Pancreas (tissue), 10 donors: ENCODE measurements around the gene KRTAP5-2. TPM values are rescaled to one million over a fixed set of nuclear protein-coding genes. Genes with fewer than 3 reads are reported as not detected.

ENCODE experiments used
- ATAC-seq, 4 donors: fragments of 200-7000 bp; cut with Tn5 transposase; one replicate each; pipeline versions ENCODE4 v1.8.0 to v1.9.1; 2020; ENCODE audit warnings: mild to moderate bottlenecking in 4 of 4, moderate library complexity in 4 of 4
- DNase-seq, 6 donors: peaks; one replicate each; pipeline ENCODE4 v3.0.0-alpha.2; 2020
- FAIRE-seq: peaks from 2 replicates; lab custom pipeline; 2012; peaks lifted over from hg19 to GRCh38; lab: Jason Lieb, UNC
- H3K27ac ChIP-seq, 4 donors: fragments of 200-600 bp; sonication (generic); 1 replicate in 3 of 4; 2 replicates in 1 of 4; pipeline versions ENCODE4 v1.5.0 to v1.8.0; 2020
- H3K27me3 ChIP-seq, 4 donors: fragments of 200-600 bp; one replicate each; pipeline ENCODE4 v1.8.0; 2021
- H3K36me3 ChIP-seq, 3 donors: fragments of 200-600 bp; sonication (generic) in 1 of 3; one replicate each; pipeline versions ENCODE4 v1.5.0 to v1.8.0; 2020 to 2021
- H3K4me1 ChIP-seq, 3 donors: fragments of 200-600 bp; one replicate each; pipeline ENCODE4 v1.8.0; 2021
- H3K4me3 ChIP-seq, 4 donors: fragments of 200-600 bp; sonication (generic) in 2 of 4; one replicate each; pipeline versions ENCODE4 v1.5.0 to v1.8.0; 2020 to 2021
- H3K9me3 ChIP-seq, 4 donors: fragments of 200-600 bp; one replicate each; pipeline ENCODE4 v1.8.0; 2021
- CTCF ChIP-seq, 4 donors: fragments of 200-600 bp; sonication (generic) in 3 of 4; IDR thresholded peaks; one replicate each; pipeline versions ENCODE4 v1.5.0 to v1.8.0; 2021; ENCODE audit warnings: antibody characterized with exemption in 4 of 4
- WGBS, 2 donors: extraction: QIAGEN DNeasy Blood & Tissue Kit; methylation state at CpG; one replicate each; pipeline ENCODE4 v1.1.7; 2013; 5-methylcytosine and 5-hydroxymethylcytosine counted together
- intact Hi-C, 3 donors: fragments of 100-400 bp; cut with DNase I; formaldehyde crosslinking; loops; one replicate each; pipeline versions ENCODE4 v1.11.1 to v1.14.2; 2022
- polyA plus RNA-seq, 2 donors: library from polyadenylated mRNA; stranded (reverse); fragments of 200-250 nt; gene quantifications; one replicate each; pipeline ENCODE4 v1.2.3, GENCODE V29; 2013
- total RNA-seq, 6 donors: library from RNA; stranded (reverse); fragmentation: NEBNext Ultra II Directional in 4 of 6; extraction: Animal tissue kit (Norgen Biotek cat#: 25700) in 4 of 6; gene quantifications; one replicate each; pipeline versions ENCODE4 v1.2.1 to v1.2.4, GENCODE V29; 2021 to 2023
- donor health status: healthy with polysubstance abuse.
- donor health status: DM: no; HTN: no; CAD: no; lungs with moderate emphysema.
- donor health status: DM: no; HTN: no; CAD: no.
- donor health status: control.
- donor health status: control.
- donor health status: Bipolar disorder and iron deficiency.
- donor health status: DM: yes; HTN: yes; CAD: no.
- donor health status: DM: no; HTN: no; CAD: no.
- donor health status: DM: no; HTN: no; CAD: no.
- donor health status: DM: yes; HTN: yes; CAD: no.

Gene KRTAP5-2
- total and polyA plus RNA-seq, 8 donors: 0.15 TPM; not detected in 7

GRCh38 chr11:1564535-1565172 is 33.4 kb downstream of the KRTAP5-2 start:
- Histone ChIP-seq H3K27me3 (no peaks in the 10 kb centered on the region), H3K4me1 (peaks cover 7 to 20% (median 14%) of the 10 kb centered on the region in 3 donors), H3K4me3 (no peak overlapping the region), H3K36me3 (peaks cover 0 to 12% (median 0%) of the 10 kb centered on the region in 3 donors), H3K27ac (peak overlapping the region; percentile 39 to 74 (median 66)), H3K9me3 (no peaks in the 10 kb centered on the region)
- TF ChIP-seq CTCF (IDR thresholded peaks at IDR 0.05): no peak
- no peak for FAIRE-seq
- intact Hi-C loops: no loop called here
- peak; percentile 53 to 80 (median 78) for ATAC-seq
- WGBS, 2 donors: 45 to 50% methylated on average over 15 to 16 of the region's 16 CpGs
- DNase-seq: peak; percentile 83 to 95 (median 90)

GRCh38 chr11:1563697-1564534 is 34.2 kb downstream of the KRTAP5-2 start:
- no peak for FAIRE-seq
- no peak for TF ChIP-seq CTCF (IDR thresholded peaks at IDR 0.05)
- peaks cover 8 to 22% (median 19%) of the 10 kb centered on the region in 3 donors for H3K4me1 ChIP-seq
- intact Hi-C loops: no loop called here
- H3K27me3 ChIP-seq: no peaks in the 10 kb centered on the region
- no peak for ATAC-seq
- H3K4me3 ChIP-seq: no peak overlapping the region
- WGBS, 2 donors: 82 to 85% methylated on average over 29 of the region's 29 CpGs
- H3K36me3 ChIP-seq: peaks cover 0 to 12% (median 0%) of the 10 kb centered on the region in 3 donors
- peak overlapping the region in 1 of 4 donors; percentile 74 for H3K27ac ChIP-seq
- peak in 5 of 6 donors; percentile 5 to 82 (median 58) for DNase-seq
- no peaks in the 10 kb centered on the region for H3K9me3 ChIP-seq

- no peak overlapping the region for H3K27ac ChIP-seq
- H3K9me3 ChIP-seq: no peaks in the 10 kb centered on the region
- ATAC-seq (no peak), DNase-seq (peak in 2 of 6 donors; percentile 10 to 70), FAIRE-seq (no peak)
- WGBS, 2 donors: 82 to 85% methylated on average over 11 to 12 of the region's 12 CpGs
- intact Hi-C loops: no loop called here
- H3K4me3 ChIP-seq: no peak overlapping the region
- no peak for TF ChIP-seq CTCF (IDR thresholded peaks at IDR 0.05)
- no peaks in the 10 kb centered on the region for H3K27me3 ChIP-seq
- H3K36me3 ChIP-seq: peaks cover 0 to 12% (median 0%) of the 10 kb centered on the region in 3 donors
- H3K4me1 ChIP-seq: peaks cover 15 to 30% (median 26%) of the 10 kb centered on the region in 3 donors
Measured at GRCh38 chr11:1563149-1563638, 34.9 kb downstream of the KRTAP5-2 start.

- DNase-seq: peak in 1 of 6 donors; percentile 18
- peaks cover 15 to 30% (median 26%) of the 10 kb centered on the region in 3 donors for H3K4me1 ChIP-seq
- H3K27me3 ChIP-seq: no peaks in the 10 kb centered on the region
- WGBS, 2 donors: 94% methylated on average over 14 of the region's 14 CpGs
- H3K9me3 ChIP-seq: no peaks in the 10 kb centered on the region
- no peak for FAIRE-seq
- no peak for ATAC-seq
- H3K36me3 ChIP-seq: peaks cover 0 to 14% (median 0%) of the 10 kb centered on the region in 3 donors
- no peak overlapping the region for H3K27ac ChIP-seq
- intact Hi-C loops: no loop called here
- no peak for TF ChIP-seq CTCF (IDR thresholded peaks at IDR 0.05)
- no peak overlapping the region for H3K4me3 ChIP-seq
Measured at GRCh38 chr11:1562469-1563148, 35.5 kb downstream of the KRTAP5-2 start.
